ENCODE results near the gene CHCHD6. TPM values are rescaled to one million over a fixed set of nuclear protein-coding genes. Genes with fewer than 3 reads are reported as not detected.

The CHCHD6 gene
- total RNA-seq, 1 experiment from 2014 or later: 47.7 TPM

DNA sequence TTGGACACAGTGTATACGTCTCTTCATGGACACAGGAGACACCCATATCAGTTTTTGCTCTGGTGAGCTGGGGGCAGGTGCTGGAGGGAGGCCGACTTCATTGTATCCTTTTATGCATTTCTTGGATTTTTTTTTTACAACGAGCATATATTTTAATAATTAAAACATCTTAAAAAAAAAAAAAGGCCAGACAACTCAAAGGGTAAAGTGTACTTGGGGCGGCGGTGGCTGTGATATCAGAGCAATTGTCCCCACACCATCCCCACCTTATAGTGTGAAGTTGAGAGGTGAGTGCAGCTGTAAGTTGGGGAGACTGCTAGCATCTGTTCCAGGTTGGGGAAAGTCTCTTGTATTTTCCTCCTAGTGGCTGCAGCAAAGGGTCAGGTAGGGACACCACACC, 266.9 kb downstream of the CHCHD6 start:
- H3K36me3 ChIP-seq (ENCODE audit: low read depth): no peaks in the 10 kb centered on the region
- H3K27ac ChIP-seq: no peak overlapping the region
- no peak overlapping the region for H3K4me2 ChIP-seq
- peaks cover 12% of the 10 kb centered on the region for H3K4me1 ChIP-seq (replicated peaks; ENCODE audit: insufficient read depth)
- no peaks in the 10 kb centered on the region for H3K9me2 ChIP-seq (ENCODE audit: insufficient read depth)
- H3K79me2 ChIP-seq (ENCODE audit: low read depth): no peaks in the 10 kb centered on the region
- BruUV-seq (replicated peaks): no TSS peak
- DNase-seq: no peak
- H3K4me3 ChIP-seq: no peak overlapping the region
- intact Hi-C loops (cut with micrococcal nuclease; ENCODE audit: unreplicated experiment): no loop called here
- no peak for TF ChIP-seq EZH2 (IDR thresholded peaks at IDR 0.05; ENCODE audit: low read depth)
- TF ChIP-seq CTCF (conservative IDR thresholded peaks at IDR 0.05): no peak
- no peaks in the 10 kb centered on the region for H3K27me3 ChIP-seq (ENCODE audit: insufficient read depth, low read depth)
- no peaks in the 10 kb centered on the region for H3K9me3 ChIP-seq (ENCODE audit: insufficient read depth, low read depth)
- CTCF ChIA-PET: interaction anchor here (0.6 kb wide), 1 partner anchor 292 kb away, joined by 3 read pairs; no protein-coding TSS in a partner anchor
- H4K20me1 ChIP-seq (ENCODE audit: insufficient read depth): no peaks in the 10 kb centered on the region
- no peaks in the 10 kb centered on the region for H3F3A ChIP-seq (ENCODE audit: insufficient read depth, low read depth)
- POLR2A ChIA-PET (ENCODE audit: unreplicated experiment): no interaction called here
- H2AFZ ChIP-seq: no peak overlapping the region

DNA sequence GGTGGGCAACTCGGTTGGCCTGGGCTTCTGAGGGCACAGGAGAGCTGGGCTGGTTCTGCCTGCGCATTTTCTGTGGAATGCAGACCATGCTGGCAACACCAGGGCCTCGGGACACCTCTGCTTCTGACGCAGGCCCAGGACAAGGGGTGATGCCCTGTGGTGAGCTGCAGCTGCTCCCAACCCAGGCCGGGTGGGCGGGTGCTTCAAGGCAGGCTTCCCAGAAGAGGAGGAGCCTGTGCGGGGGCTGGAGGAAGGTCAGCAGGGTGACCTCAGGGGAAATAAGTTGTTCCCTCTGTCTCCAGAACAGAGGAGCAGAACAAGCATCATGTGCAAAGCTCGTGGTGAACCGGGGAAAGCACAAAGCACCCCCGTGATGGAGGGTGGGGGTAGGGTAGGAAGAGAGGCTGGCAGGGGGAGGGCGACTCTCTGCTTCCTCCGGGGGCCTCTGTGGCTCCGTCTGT, 267.9 kb downstream of the CHCHD6 start:
- DNase-seq: no peak
- Histone ChIP-seq H3K27ac (no peak overlapping the region), H3K4me1 (replicated peaks; ENCODE audit: insufficient read depth) (peaks cover 2% of the 10 kb centered on the region; the same call in 1 of the 2 replicates), H3K9me3 (ENCODE audit: insufficient read depth, low read depth) (no peaks in the 10 kb centered on the region), H3K27me3 (ENCODE audit: insufficient read depth, low read depth) (no peaks in the 10 kb centered on the region), H3K79me2 (ENCODE audit: low read depth) (no peaks in the 10 kb centered on the region), H3K4me2 (no peak overlapping the region), H3K9me2 (ENCODE audit: insufficient read depth) (no peaks in the 10 kb centered on the region), H4K20me1 (ENCODE audit: insufficient read depth) (no peaks in the 10 kb centered on the region), H2AFZ (no peak overlapping the region), H3F3A (ENCODE audit: insufficient read depth, low read depth) (no peaks in the 10 kb centered on the region), H3K4me3 (no peak overlapping the region), H3K36me3 (ENCODE audit: low read depth) (no peaks in the 10 kb centered on the region)
- no TSS peak for BruUV-seq (replicated peaks)
- intact Hi-C loops (cut with micrococcal nuclease; ENCODE audit: unreplicated experiment): no loop called here
- POLR2A ChIA-PET (ENCODE audit: unreplicated experiment): no interaction called here
- no peak for TF ChIP-seq EZH2 (IDR thresholded peaks at IDR 0.05; ENCODE audit: low read depth)
- no peak for TF ChIP-seq CTCF (conservative IDR thresholded peaks at IDR 0.05)
- CTCF ChIA-PET: interaction anchor here (0.6 kb wide), 1 partner anchor 293 kb away, joined by 3 read pairs; no protein-coding TSS in a partner anchor

GRCh38 chr3:126972866-126973265, 268.8 kb downstream of the CHCHD6 start:
- CTCF ChIA-PET: interaction anchor here (0.5 kb wide), 1 partner anchor 570 kb away, joined by 3 read pairs; no protein-coding TSS in a partner anchor

More at GRCh38 chr3:126972866-126973265, 268.8 kb downstream of the CHCHD6 start:
- no peaks in the 10 kb centered on the region for H3K27me3 ChIP-seq (ENCODE audit: insufficient read depth, low read depth)
- H4K20me1 ChIP-seq (ENCODE audit: insufficient read depth): no peaks in the 10 kb centered on the region
- H2AFZ ChIP-seq: no peak overlapping the region
- H3K27ac ChIP-seq: no peak overlapping the region
- no TSS peak for BruUV-seq (replicated peaks)
- no peak for DNase-seq
- H3K79me2 ChIP-seq (ENCODE audit: low read depth): no peaks in the 10 kb centered on the region
- H3F3A ChIP-seq (ENCODE audit: insufficient read depth, low read depth): no peaks in the 10 kb centered on the region
- POLR2A ChIA-PET (ENCODE audit: unreplicated experiment): no interaction called here
- TF ChIP-seq CTCF (conservative IDR thresholded peaks at IDR 0.05) (no peak), EZH2 (IDR thresholded peaks at IDR 0.05; ENCODE audit: low read depth) (no peak)
- H3K36me3 ChIP-seq (ENCODE audit: low read depth): no peaks in the 10 kb centered on the region
- no peaks in the 10 kb centered on the region for H3K9me2 ChIP-seq (ENCODE audit: insufficient read depth)
- no peaks in the 10 kb centered on the region for H3K4me1 ChIP-seq (replicated peaks; ENCODE audit: insufficient read depth)
- H3K4me3 ChIP-seq: no peak overlapping the region
- intact Hi-C loops (cut with micrococcal nuclease; ENCODE audit: unreplicated experiment): no loop called here
- no peaks in the 10 kb centered on the region for H3K9me3 ChIP-seq (ENCODE audit: insufficient read depth, low read depth)
- no peak overlapping the region for H3K4me2 ChIP-seq

Data from PC-9 (cell line).